ENCODE results near the gene ACAP3. TPM values are rescaled to one million over a fixed set of nuclear protein-coding genes. Genes with fewer than 3 reads are reported as not detected.

The ACAP3 gene
- total RNA-seq, 1 experiment from 2014 or later = 20.0 TPM

- Histone ChIP-seq H3K36me3 (no peaks in the 10 kb centered on the region), H3K4me3 (no peak overlapping the region), H3K27me3 (no peaks in the 10 kb centered on the region), H3K9me3 (no peaks in the 10 kb centered on the region)
- no peak for DNase-seq
Measured at GRCh38 chr1:1243266-1243660, 64.5 kb downstream of the ACAP3 start.

GRCh38 chr1:1242461-1243265 lies 65.1 kb downstream of the ACAP3 start:
- no peaks in the 10 kb centered on the region for H3K27me3 ChIP-seq
- H3K36me3 ChIP-seq = no peaks in the 10 kb centered on the region
- no peaks in the 10 kb centered on the region for H3K9me3 ChIP-seq
- no peak overlapping the region for H3K4me3 ChIP-seq
- no peak for DNase-seq

Other genes starting within 250 kb of the ACAP3 start
- not detected in 2 replicates for gene RNF223, start 233.6 kb downstream of the ACAP3 start, total RNA-seq (2014; rRNA removed; shearing (Covaris generic); ENCODE audit: low replicate concordance)
- 7.3 and 18.2 TPM in 2 replicates for gene C1orf159, start 191.8 kb downstream of the ACAP3 start, total RNA-seq (2014; rRNA removed; shearing (Covaris generic); ENCODE audit: low replicate concordance)
- gene TTLL10, start 134.1 kb downstream of the ACAP3 start, total RNA-seq (2014; rRNA removed; shearing (Covaris generic); ENCODE audit: low replicate concordance) = not detected in 2 replicates
- not detected in 2 replicates for gene TNFRSF18, start 101.3 kb downstream of the ACAP3 start, total RNA-seq (2014; rRNA removed; shearing (Covaris generic); ENCODE audit: low replicate concordance)
- not detected in 2 replicates for gene TNFRSF4, start 93.8 kb downstream of the ACAP3 start, total RNA-seq (2014; rRNA removed; shearing (Covaris generic); ENCODE audit: low replicate concordance)
- gene SDF4, start 75.9 kb downstream of the ACAP3 start, total RNA-seq (2014; rRNA removed; shearing (Covaris generic); ENCODE audit: low replicate concordance) = 93.0 and 126 TPM in 2 replicates
- 36.6 and 37.4 TPM in 2 replicates for gene B3GALT6, start 75.7 kb downstream of the ACAP3 start, total RNA-seq (2014; rRNA removed; shearing (Covaris generic); ENCODE audit: low replicate concordance)
- 0.26 TPM in 1 of 2 replicates, not detected in the other for gene C1QTNF12, start 61.2 kb downstream of the ACAP3 start, total RNA-seq (2014; rRNA removed; shearing (Covaris generic); ENCODE audit: low replicate concordance)
- 66.2 and 94.1 TPM in 2 replicates for gene UBE2J2, start 34.1 kb downstream of the ACAP3 start, total RNA-seq (2014; rRNA removed; shearing (Covaris generic); ENCODE audit: low replicate concordance)
- 0.20 and 2.5 TPM in 2 replicates for gene SCNN1D, start 27.5 kb downstream of the ACAP3 start, total RNA-seq (2014; rRNA removed; shearing (Covaris generic); ENCODE audit: low replicate concordance)
- gene PUSL1, start 667 bp upstream of the ACAP3 start, total RNA-seq (2014; rRNA removed; shearing (Covaris generic); ENCODE audit: low replicate concordance) = 46.7 and 53.3 TPM in 2 replicates
- 55.9 and 70.5 TPM in 2 replicates for gene INTS11, start 16.7 kb upstream of the ACAP3 start, total RNA-seq (2014; rRNA removed; shearing (Covaris generic); ENCODE audit: low replicate concordance)
- gene CPTP, start 16.9 kb upstream of the ACAP3 start, total RNA-seq (2014; rRNA removed; shearing (Covaris generic); ENCODE audit: low replicate concordance) = 18.1 and 31.1 TPM in 2 replicates
- gene TAS1R3, start 23.4 kb upstream of the ACAP3 start, total RNA-seq (2014; rRNA removed; shearing (Covaris generic); ENCODE audit: low replicate concordance) = not detected in 2 replicates
- gene DVL1, start 41.5 kb upstream of the ACAP3 start, total RNA-seq (2014; rRNA removed; shearing (Covaris generic); ENCODE audit: low replicate concordance) = 55.3 and 107 TPM in 2 replicates
- gene MXRA8, start 50.6 kb upstream of the ACAP3 start, total RNA-seq (2014; rRNA removed; shearing (Covaris generic); ENCODE audit: low replicate concordance) = 259 and 316 TPM in 2 replicates
- 94.2 and 226 TPM in 2 replicates for gene AURKAIP1, start 67.3 kb upstream of the ACAP3 start, total RNA-seq (2014; rRNA removed; shearing (Covaris generic); ENCODE audit: low replicate concordance)
- gene CCNL2, start 91.4 kb upstream of the ACAP3 start, total RNA-seq (2014; rRNA removed; shearing (Covaris generic); ENCODE audit: low replicate concordance) = 45.1 and 47.9 TPM in 2 replicates
- 32.0 and 55.2 TPM in 2 replicates for gene MRPL20, start 99.4 kb upstream of the ACAP3 start, total RNA-seq (2014; rRNA removed; shearing (Covaris generic); ENCODE audit: low replicate concordance)
- not detected in 2 replicates for gene ANKRD65, start 113.3 kb upstream of the ACAP3 start, total RNA-seq (2014; rRNA removed; shearing (Covaris generic); ENCODE audit: low replicate concordance)
- gene VWA1, start 127.8 kb upstream of the ACAP3 start, total RNA-seq (2014; rRNA removed; shearing (Covaris generic); ENCODE audit: low replicate concordance) = 0.59 and 6.2 TPM in 2 replicates
- gene ATAD3C, start 141.8 kb upstream of the ACAP3 start, total RNA-seq (2014; rRNA removed; shearing (Covaris generic); ENCODE audit: low replicate concordance) = not detected in 2 replicates
- gene ATAD3B, start 163.8 kb upstream of the ACAP3 start, total RNA-seq (2014; rRNA removed; shearing (Covaris generic); ENCODE audit: low replicate concordance) = 26.1 and 36.6 TPM in 2 replicates
- gene ATAD3A, start 204.2 kb upstream of the ACAP3 start, total RNA-seq (2014; rRNA removed; shearing (Covaris generic); ENCODE audit: low replicate concordance) = 66.9 and 74.6 TPM in 2 replicates
- gene TMEM240, start 232.7 kb upstream of the ACAP3 start, total RNA-seq (2014; rRNA removed; shearing (Covaris generic); ENCODE audit: low replicate concordance) = not detected in 2 replicates